ENCODE results near the gene MYBL2. TPM values are rescaled to one million over a fixed set of nuclear protein-coding genes. Genes with fewer than 3 reads are reported as not detected.

Gene MYBL2
- total and polyA plus RNA-seq, 7 donors, result 0.27 to 40.6 (median 4.1) TPM; not detected in 3

GRCh38 chr20:43670423-43670822 is 3.5 kb downstream of the MYBL2 start:
- TF ChIP-seq CTCF (IDR thresholded peaks at IDR 0.05) (no peak), POLR2AphosphoS5 (IDR thresholded peaks at IDR 0.05) (no peak), POLR2A (IDR thresholded peaks at IDR 0.05) (no peak)
- intact Hi-C loops (cut with DNase I), result no loop called here
- 93 to 97% methylated on average over 2 of the region's 2 CpGs for WGBS, 2 donors
- Histone ChIP-seq H3K36me3 (no peaks in the 10 kb centered on the region), H3K27me3 (peaks cover 16 to 72% (median 45%) of the 10 kb centered on the region in 3 donors), H3K4me1 (peaks cover 0 to 15% (median 12%) of the 10 kb centered on the region in 4 donors), H3K27ac (no peak overlapping the region), H3K9me3 (no peaks in the 10 kb centered on the region), H3K4me3 (no peak overlapping the region)
- no peak for DNase-seq

DNA sequence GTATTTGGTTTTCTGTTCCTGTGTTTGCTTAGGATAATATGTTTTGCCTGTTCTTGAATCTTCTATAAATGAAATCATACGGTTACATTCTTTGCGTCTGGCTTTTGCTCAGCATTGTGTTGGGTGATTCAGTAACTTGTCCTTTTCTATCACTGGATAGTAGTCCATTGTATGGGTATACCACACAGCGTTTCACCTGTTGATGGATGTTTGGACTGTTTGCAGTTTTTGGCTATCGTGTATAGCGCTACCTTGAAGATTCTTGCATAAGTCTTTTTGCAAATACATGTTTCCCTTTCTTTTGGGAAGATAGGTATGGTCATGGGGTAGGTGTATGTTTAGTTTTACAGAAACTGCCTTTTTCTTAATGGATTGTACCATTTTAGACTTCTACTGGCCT is 9.5 kb downstream of the MYBL2 start:
- TF ChIP-seq POLR2AphosphoS5 (IDR thresholded peaks at IDR 0.05), result no peak
- TF ChIP-seq CTCF (IDR thresholded peaks at IDR 0.05), result no peak
- TF ChIP-seq EP300 (IDR thresholded peaks at IDR 0.05), result no peak
- no peak for TF ChIP-seq POLR2A (IDR thresholded peaks at IDR 0.05)
- WGBS, 2 donors, result 94 to 97% methylated on average over 5 of the region's 5 CpGs
- no peak for DNase-seq
- Histone ChIP-seq H3K9me3 (no peaks in the 10 kb centered on the region), H3K4me3 (no peak overlapping the region), H3K27me3 (peaks cover 0 to 18% (median 0%) of the 10 kb centered on the region in 3 donors), H3K27ac (no peak overlapping the region), H3K36me3 (no peaks in the 10 kb centered on the region), H3K4me1 (no peaks in the 10 kb centered on the region)
- intact Hi-C loops (cut with DNase I), result no loop called here

DNA sequence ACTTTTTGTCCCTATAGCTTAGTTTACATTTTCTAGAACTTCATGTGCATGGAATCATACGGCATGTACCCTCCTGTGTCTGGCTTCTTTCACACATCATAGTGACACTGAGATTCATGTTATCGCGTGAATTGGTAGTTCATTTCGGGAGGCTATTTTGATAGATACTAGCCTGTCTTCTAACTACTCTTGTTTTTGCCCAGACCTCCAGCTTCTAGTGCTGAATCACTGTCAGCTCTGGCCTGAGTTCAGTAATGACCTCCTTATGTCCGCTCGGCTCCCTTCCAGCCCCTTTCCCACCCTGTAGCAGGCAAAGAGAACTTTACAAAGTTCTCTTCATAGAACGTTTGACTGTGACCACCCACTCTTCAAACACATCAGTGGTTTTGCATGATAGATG is 14.1 kb downstream of the MYBL2 start:
- no peaks in the 10 kb centered on the region for H3K4me1 ChIP-seq
- no peaks in the 10 kb centered on the region for H3K27me3 ChIP-seq
- intact Hi-C loops (cut with DNase I), result no loop called here
- H3K4me3 ChIP-seq, result no peak overlapping the region
- DNase-seq, result no peak
- no peak for TF ChIP-seq POLR2AphosphoS5 (IDR thresholded peaks at IDR 0.05)
- TF ChIP-seq CTCF (IDR thresholded peaks at IDR 0.05), result no peak
- TF ChIP-seq EP300 (IDR thresholded peaks at IDR 0.05), result no peak
- no peak for TF ChIP-seq POLR2A (IDR thresholded peaks at IDR 0.05)
- H3K9me3 ChIP-seq, result no peaks in the 10 kb centered on the region
- H3K36me3 ChIP-seq, result no peaks in the 10 kb centered on the region
- 84 to 91% methylated on average over 7 of the region's 7 CpGs for WGBS, 2 donors
- no peak overlapping the region for H3K27ac ChIP-seq

- Histone ChIP-seq H3K4me3 (no peak overlapping the region), H3K27me3 (no peaks in the 10 kb centered on the region), H3K36me3 (no peaks in the 10 kb centered on the region), H3K27ac (no peak overlapping the region), H3K4me1 (no peaks in the 10 kb centered on the region), H3K9me3 (no peaks in the 10 kb centered on the region)
- 74 to 85% methylated on average over 8 of the region's 8 CpGs for WGBS, 2 donors
- no peak for DNase-seq
- intact Hi-C loops (cut with DNase I), result no loop called here
- TF ChIP-seq POLR2AphosphoS5 (IDR thresholded peaks at IDR 0.05) (no peak), EP300 (IDR thresholded peaks at IDR 0.05) (no peak), POLR2A (IDR thresholded peaks at IDR 0.05) (no peak), CTCF (IDR thresholded peaks at IDR 0.05) (no peak)
Observed at GRCh38 chr20:43681468-43681942, 14.6 kb downstream of the MYBL2 start.

DNA sequence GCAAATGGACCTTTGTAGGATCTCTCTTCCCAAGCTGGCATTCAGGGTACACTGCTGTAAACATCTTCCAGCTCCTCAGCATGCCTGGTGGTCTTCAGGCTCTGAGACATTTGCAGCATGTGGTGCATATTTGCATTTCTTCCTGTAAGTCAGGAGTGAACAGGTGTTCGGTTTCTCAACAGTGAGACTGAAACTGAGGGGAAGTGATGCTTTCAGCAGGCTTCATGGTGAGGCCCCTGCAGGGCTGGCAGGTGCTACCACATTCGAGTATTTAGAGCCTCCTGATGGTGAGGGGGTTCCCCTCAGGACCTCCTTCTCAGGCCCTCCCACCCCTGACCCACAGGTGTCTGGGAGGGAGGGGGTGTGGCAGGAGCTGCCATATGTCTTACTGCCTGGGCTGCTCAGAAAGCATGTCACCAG is 15.1 kb downstream of the MYBL2 start:
- no peaks in the 10 kb centered on the region for H3K4me1 ChIP-seq
- TF ChIP-seq POLR2A (IDR thresholded peaks at IDR 0.05), result no peak
- TF ChIP-seq POLR2AphosphoS5 (IDR thresholded peaks at IDR 0.05), result no peak
- no peak for TF ChIP-seq CTCF (IDR thresholded peaks at IDR 0.05)
- no peak for TF ChIP-seq EP300 (IDR thresholded peaks at IDR 0.05)
- no peaks in the 10 kb centered on the region for H3K9me3 ChIP-seq
- WGBS, 2 donors, result 44 to 64% methylated on average over 2 of the region's 2 CpGs
- DNase-seq, result no peak
- intact Hi-C loops (cut with DNase I), result no loop called here
- no peak overlapping the region for H3K27ac ChIP-seq
- H3K4me3 ChIP-seq, result no peak overlapping the region
- no peaks in the 10 kb centered on the region for H3K27me3 ChIP-seq
- H3K36me3 ChIP-seq, result no peaks in the 10 kb centered on the region

Data from sigmoid colon (tissue), 7 donors.